ENCODE results near the gene RPS21. TPM values are rescaled to one million over a fixed set of nuclear protein-coding genes. Genes with fewer than 3 reads are reported as not detected.
A peak's percentile ranks its signal among the peaks of the same experiment; 100 is the strongest.

RPS21 gene
- total and polyA plus RNA-seq, 10 of the 15 experiments (the other 5 are each of a cell fraction or from before 2014, with no cell fraction given) = 1,474 to 4,987 (median 2,439) TPM

- TF ChIP-seq KAT2A (conservative IDR thresholded peaks at IDR 0.05; ENCODE audit: control insufficient read depth, low read depth, low read length) (no peak), NR2F1 (conservative IDR thresholded peaks at IDR 0.05) (no peak), CTCF (IDR thresholded peaks at IDR 0.05 in 2 of 3, conservative IDR thresholded peaks at IDR 0.05 in 1 of 3; ENCODE audit: control insufficient read depth in 2 of 3, extremely low read depth in 1 of 3, insufficient read depth in 1 of 3, low read depth in 3 of 3, low read length in 3 of 3) (0 out of 6 replicates have a peak, but pooled peaks of 1 of the 3 experiments have one; percentile 14), ATF7 (IDR thresholded peaks at IDR 0.05; ENCODE audit: low read depth) (no peak), HDAC2 (IDR thresholded peaks at IDR 0.05) (no peak), PML (IDR thresholded peaks at IDR 0.05; ENCODE audit: low read length) (peak; percentile 49; the same call in 1 of the 2 replicates), HDAC6 (IDR thresholded peaks at IDR 0.05; ENCODE audit: unreplicated experiment) (no peak), MXI1 (IDR thresholded peaks at IDR 0.05; ENCODE audit: low read depth, low read length) (no peak), ETV6 (conservative IDR thresholded peaks at IDR 0.05 in 1 of 2, IDR thresholded peaks at IDR 0.05 in 1 of 2; ENCODE audit: borderline replicate concordance in 1 of 2, low read depth in 1 of 2) (no peak), RUNX3 (IDR thresholded peaks at IDR 0.05; ENCODE audit: low read length) (no peak), POLR2AphosphoS5 (IDR thresholded peaks at IDR 0.05; ENCODE audit: low read length) (peak; percentile 57; the same call in 1 of the 2 replicates), CBFB (IDR thresholded peaks at IDR 0.05; ENCODE audit: low read depth) (no peak), SREBF1 (IDR thresholded peaks at IDR 0.05; ENCODE audit: low read length) (no peak), RCOR1 (conservative IDR thresholded peaks at IDR 0.05; ENCODE audit: low read depth, low read length) (no peak), EGR1 (IDR thresholded peaks at IDR 0.05; ENCODE audit: borderline replicate concordance in 1 of 2, low read depth in 2 of 2, low read length in 2 of 2) (no peak), ZNF274 (IDR thresholded peaks at IDR 0.05; ENCODE audit: insufficient read depth, insufficient read length) (no peak), RELA (IDR thresholded peaks at IDR 0.05; ENCODE audit: borderline replicate concordance, partially characterized antibody) (no peak), STAT1 (conservative IDR thresholded peaks at IDR 0.05) (no peak)
- TF ChIP-seq, protein P1, sequence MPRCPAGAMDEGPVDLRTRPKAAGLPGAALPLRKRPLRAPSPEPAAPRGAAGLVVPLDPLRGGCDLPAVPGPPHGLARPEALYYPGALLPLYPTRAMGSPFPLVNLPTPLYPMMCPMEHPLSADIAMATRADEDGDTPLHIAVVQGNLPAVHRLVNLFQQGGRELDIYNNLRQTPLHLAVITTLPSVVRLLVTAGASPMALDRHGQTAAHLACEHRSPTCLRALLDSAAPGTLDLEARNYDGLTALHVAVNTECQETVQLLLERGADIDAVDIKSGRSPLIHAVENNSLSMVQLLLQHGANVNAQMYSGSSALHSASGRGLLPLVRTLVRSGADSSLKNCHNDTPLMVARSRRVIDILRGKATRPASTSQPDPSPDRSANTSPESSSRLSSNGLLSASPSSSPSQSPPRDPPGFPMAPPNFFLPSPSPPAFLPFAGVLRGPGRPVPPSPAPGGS (IDR thresholded peaks at IDR 0.05; ENCODE audit: borderline replicate concordance, insufficient read depth, low read depth, low read length, poor library complexity, severe bottlenecking) = no peak
- TF ChIP-seq, protein P2, sequence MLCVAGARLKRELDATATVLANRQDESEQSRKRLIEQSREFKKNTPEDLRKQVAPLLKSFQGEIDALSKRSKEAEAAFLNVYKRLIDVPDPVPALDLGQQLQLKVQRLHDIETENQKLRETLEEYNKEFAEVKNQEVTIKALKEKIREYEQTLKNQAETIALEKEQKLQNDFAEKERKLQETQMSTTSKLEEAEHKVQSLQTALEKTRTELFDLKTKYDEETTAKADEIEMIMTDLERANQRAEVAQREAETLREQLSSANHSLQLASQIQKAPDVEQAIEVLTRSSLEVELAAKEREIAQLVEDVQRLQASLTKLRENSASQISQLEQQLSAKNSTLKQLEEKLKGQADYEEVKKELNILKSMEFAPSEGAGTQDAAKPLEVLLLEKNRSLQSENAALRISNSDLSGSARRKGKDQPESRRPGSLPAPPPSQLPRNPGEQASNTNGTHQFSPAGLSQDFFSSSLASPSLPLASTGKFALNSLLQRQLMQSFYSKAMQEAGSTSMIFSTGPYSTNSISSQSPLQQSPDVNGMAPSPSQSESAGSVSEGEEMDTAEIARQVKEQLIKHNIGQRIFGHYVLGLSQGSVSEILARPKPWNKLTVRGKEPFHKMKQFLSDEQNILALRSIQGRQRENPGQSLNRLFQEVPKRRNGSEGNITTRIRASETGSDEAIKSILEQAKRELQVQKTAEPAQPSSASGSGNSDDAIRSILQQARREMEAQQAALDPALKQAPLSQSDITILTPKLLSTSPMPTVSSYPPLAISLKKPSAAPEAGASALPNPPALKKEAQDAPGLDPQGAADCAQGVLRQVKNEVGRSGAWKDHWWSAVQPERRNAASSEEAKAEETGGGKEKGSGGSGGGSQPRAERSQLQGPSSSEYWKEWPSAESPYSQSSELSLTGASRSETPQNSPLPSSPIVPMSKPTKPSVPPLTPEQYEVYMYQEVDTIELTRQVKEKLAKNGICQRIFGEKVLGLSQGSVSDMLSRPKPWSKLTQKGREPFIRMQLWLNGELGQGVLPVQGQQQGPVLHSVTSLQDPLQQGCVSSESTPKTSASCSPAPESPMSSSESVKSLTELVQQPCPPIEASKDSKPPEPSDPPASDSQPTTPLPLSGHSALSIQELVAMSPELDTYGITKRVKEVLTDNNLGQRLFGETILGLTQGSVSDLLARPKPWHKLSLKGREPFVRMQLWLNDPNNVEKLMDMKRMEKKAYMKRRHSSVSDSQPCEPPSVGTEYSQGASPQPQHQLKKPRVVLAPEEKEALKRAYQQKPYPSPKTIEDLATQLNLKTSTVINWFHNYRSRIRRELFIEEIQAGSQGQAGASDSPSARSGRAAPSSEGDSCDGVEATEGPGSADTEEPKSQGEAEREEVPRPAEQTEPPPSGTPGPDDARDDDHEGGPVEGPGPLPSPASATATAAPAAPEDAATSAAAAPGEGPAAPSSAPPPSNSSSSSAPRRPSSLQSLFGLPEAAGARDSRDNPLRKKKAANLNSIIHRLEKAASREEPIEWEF (IDR thresholded peaks at IDR 0.05; ENCODE audit: insufficient replicate concordance, low read depth, low read length) = no peak
- TF ChIP-seq, protein P3, sequence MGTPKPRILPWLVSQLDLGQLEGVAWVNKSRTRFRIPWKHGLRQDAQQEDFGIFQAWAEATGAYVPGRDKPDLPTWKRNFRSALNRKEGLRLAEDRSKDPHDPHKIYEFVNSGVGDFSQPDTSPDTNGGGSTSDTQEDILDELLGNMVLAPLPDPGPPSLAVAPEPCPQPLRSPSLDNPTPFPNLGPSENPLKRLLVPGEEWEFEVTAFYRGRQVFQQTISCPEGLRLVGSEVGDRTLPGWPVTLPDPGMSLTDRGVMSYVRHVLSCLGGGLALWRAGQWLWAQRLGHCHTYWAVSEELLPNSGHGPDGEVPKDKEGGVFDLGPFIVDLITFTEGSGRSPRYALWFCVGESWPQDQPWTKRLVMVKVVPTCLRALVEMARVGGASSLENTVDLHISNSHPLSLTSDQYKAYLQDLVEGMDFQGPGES (IDR thresholded peaks at IDR 0.05) = no peak
Measured at GRCh38 chr20:62388839-62389600, 2.1 kb downstream of the RPS21 start (continued).
